Panc1 (cell line): ENCODE data around the gene ZNF74.

Experiments used
- POLR2AphosphoS5 ChIP-seq: IDR thresholded peaks from 2 replicates; pipeline ENCODE4 v1.6.1; 2012; ENCODE audit warnings: mild to moderate bottlenecking, low read depth, low read length, moderate library complexity
- TCF7L2 ChIP-seq: IDR thresholded peaks from 2 replicates; pipeline ENCODE4 v1.6.1; 2011; ENCODE audit warnings: mild to moderate bottlenecking, low read depth, low read length, inconsistent platforms
- TF ChIP-seq, protein P1 (sequence below): fragments of 450-650 bp; IDR thresholded peaks from 2 replicates; pipeline ENCODE4 v1.5.1; 2017; ENCODE audit warnings: mild to moderate bottlenecking
- TF ChIP-seq, protein P2 (sequence below), 2 experiments: IDR thresholded peaks; 2 replicates each; pipeline ENCODE4 v1.6.1; 2011 to 2012; ENCODE audit warnings: low read depth in 2 of 2, control low read depth in 1 of 2, low read length in 1 of 2, mild to moderate bottlenecking in 1 of 2, moderate library complexity in 1 of 2; ENCODE audit not compliant: insufficient read depth in 1 of 2

DNA sequence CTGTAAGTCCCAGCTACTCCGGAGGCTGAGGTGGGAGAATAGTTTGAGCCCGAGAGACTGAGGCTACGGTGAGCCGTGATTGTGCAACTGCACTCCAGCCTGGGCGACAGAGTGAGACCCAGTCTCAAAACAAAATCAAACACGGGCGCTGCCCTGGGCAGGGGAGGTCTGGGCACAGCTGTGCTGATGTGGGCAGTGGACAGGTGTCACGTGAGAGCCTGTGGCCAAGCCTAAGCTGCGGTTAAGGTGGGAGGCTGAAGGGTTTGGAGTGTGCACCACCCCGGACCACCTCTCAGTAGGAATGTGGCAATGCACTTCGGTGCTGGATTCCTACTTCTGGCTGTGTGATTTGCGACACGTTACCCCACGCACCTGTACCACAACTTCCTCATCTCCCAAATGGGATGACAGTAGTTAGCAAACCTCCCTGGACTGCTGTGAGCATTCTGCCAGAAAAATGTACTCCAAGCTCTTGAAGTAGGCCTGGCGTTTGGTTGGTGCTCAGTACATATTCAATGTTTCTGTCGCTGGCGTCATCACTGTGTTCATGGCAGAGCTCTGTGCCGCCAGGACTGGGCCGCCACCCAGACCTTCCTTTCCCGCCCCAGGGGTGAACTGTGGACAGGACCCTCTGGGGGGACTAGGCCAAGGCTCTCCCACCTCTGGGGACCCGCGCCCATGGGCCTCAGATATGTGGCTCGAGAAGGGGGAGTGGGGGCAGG lies 807 bp upstream of the ZNF74 start:
- TF ChIP-seq, protein P1, sequence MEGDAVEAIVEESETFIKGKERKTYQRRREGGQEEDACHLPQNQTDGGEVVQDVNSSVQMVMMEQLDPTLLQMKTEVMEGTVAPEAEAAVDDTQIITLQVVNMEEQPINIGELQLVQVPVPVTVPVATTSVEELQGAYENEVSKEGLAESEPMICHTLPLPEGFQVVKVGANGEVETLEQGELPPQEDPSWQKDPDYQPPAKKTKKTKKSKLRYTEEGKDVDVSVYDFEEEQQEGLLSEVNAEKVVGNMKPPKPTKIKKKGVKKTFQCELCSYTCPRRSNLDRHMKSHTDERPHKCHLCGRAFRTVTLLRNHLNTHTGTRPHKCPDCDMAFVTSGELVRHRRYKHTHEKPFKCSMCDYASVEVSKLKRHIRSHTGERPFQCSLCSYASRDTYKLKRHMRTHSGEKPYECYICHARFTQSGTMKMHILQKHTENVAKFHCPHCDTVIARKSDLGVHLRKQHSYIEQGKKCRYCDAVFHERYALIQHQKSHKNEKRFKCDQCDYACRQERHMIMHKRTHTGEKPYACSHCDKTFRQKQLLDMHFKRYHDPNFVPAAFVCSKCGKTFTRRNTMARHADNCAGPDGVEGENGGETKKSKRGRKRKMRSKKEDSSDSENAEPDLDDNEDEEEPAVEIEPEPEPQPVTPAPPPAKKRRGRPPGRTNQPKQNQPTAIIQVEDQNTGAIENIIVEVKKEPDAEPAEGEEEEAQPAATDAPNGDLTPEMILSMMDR, result no peak
- TF ChIP-seq POLR2AphosphoS5 (no peak), TCF7L2 (no peak)
- TF ChIP-seq, protein P2, sequence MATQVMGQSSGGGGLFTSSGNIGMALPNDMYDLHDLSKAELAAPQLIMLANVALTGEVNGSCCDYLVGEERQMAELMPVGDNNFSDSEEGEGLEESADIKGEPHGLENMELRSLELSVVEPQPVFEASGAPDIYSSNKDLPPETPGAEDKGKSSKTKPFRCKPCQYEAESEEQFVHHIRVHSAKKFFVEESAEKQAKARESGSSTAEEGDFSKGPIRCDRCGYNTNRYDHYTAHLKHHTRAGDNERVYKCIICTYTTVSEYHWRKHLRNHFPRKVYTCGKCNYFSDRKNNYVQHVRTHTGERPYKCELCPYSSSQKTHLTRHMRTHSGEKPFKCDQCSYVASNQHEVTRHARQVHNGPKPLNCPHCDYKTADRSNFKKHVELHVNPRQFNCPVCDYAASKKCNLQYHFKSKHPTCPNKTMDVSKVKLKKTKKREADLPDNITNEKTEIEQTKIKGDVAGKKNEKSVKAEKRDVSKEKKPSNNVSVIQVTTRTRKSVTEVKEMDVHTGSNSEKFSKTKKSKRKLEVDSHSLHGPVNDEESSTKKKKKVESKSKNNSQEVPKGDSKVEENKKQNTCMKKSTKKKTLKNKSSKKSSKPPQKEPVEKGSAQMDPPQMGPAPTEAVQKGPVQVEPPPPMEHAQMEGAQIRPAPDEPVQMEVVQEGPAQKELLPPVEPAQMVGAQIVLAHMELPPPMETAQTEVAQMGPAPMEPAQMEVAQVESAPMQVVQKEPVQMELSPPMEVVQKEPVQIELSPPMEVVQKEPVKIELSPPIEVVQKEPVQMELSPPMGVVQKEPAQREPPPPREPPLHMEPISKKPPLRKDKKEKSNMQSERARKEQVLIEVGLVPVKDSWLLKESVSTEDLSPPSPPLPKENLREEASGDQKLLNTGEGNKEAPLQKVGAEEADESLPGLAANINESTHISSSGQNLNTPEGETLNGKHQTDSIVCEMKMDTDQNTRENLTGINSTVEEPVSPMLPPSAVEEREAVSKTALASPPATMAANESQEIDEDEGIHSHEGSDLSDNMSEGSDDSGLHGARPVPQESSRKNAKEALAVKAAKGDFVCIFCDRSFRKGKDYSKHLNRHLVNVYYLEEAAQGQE (IDR thresholded peaks at IDR 0.05; ENCODE audit: insufficient read depth in 1 of 2, low read depth in 2 of 2, low read length in 1 of 2), result no peak
